GM12874 (cell line): ENCODE data around the gene DSCAM.

ENCODE experiments used
- CTCF ChIP-seq: IDR thresholded peaks from 2 replicates; pipeline ENCODE4 v1.5.1; 2011; ENCODE audit warnings: low read depth, mild to moderate bottlenecking, control low read depth, low read length, moderate library complexity; ENCODE audit not compliant: insufficient read depth

DSCAM gene

DNA sequence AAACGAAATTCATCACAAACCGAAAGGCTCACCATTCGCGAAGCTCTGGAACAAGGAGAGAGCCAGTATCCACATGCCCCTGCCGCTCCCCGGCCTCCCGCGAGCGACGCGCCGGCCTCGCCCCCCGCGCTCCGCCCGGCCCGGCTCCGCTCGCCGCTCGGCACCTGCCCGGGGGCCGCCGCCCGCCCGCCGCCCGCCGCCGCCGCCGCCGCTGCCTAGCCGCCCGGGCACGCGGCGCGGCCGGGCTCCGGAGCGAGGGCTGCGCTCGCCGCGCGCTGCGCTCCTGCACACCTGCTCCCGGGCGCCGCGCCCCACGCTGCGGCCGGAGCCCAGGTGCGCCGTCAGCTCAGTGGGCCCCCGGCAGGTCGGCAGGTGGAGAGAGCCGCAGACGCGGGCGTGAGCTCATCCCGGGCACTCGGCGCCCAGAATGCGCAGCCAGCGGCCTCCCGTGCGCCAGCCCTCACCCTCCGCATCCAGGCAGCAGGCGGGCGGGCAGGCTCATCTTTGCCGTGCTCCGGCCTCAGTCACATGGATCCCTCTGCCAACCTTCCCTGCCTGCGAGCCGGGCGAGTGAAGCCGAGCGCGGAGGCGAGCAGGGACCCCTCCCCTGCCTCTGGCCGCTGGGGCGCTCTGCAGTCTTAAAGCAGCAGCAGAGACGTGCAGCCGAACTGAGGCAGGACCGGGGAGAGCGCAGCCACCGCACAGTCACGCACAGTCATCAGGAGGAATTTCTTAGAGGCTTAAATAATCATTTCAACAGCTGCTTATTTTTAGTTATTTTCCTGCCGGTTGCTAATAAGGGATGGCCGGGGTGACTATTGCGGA, at the start of gene DSCAM:
TSS of gene DSCAM (minus strand) at position 572 of the 825 bp plus-strand sequence. CDS start at position 75, 497 bp downstream.
- TF ChIP-seq CTCF, result no peak

DNA sequence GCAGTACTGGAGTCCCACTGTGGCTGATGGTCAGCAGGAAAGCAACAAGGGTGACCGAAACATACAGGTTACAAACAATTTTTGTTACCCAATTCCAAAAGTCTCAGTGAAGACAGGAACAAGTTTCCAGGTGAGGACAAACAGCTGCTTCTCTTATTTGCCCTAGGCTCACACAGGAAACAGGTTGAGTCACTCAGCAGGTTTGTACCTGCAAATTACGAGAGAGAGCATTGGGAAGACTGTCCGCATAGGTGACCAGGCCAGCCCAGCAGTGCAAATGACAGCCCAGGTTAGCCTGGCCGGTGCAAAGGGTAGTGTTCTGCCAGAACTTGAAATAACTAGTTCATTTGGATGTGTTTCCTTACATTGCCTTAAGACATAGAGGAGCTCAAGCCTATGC, 40.0 kb upstream of the DSCAM start:
- no peak for TF ChIP-seq CTCF

- TF ChIP-seq CTCF, result no peak
Measured at GRCh38 chr21:40886006-40886405, 39.0 kb upstream of the DSCAM start.

DNA sequence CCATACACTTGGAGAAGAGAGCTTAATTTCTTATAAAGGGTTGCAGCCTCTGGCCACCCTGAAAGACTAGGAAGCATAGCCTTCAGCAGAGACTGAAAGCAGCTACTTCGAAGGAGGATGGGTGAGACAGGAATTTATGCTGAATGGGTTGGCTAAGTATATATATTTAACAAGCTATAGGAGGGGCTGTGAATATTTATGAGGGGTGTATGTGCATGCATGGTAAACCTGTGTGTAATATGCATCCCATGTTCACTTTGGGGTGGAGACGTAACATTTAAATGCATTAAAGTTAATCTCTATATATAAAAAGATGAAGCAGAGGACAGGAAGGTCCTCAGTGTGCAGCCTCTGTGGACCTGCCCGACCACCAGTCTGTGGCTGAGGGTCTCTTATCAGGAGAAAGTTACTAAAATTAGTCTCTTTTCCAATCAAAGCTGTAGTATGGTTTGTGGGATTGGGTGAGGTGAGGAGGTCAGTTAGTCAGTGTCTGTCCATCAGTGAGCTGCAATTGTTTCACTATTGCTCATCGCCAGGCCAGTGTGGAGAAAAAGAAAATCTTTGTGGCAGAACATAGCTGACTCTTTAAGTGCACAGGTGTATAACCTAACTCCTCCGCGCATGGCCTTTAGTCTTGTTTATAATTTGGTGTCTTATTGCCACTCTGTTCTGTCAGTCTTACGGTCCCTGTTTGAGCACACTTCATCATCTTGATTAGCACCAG, 35.4 kb upstream of the DSCAM start:
- no peak for TF ChIP-seq CTCF

GRCh38 chr21:40881767-40882166, 34.8 kb upstream of the DSCAM start:
- TF ChIP-seq CTCF, result no peak

- TF ChIP-seq CTCF, result no peak
Measured at GRCh38 chr21:40871099-40871498, 24.1 kb upstream of the DSCAM start.

GRCh38 chr21:40863839-40864238, 16.9 kb upstream of the DSCAM start:
- no peak for TF ChIP-seq CTCF
